Activated CD4-positive, alpha-beta T cell treated with anti-CD3 and anti-CD28 coated beads, Interleukin-2, amount 10 ng/mL, durations not matched to agents 7 days and 5 days (primary cell): ENCODE measurements around the gene RACK1. TPM values are rescaled to one million over a fixed set of nuclear protein-coding genes. Genes with fewer than 3 reads are reported as not detected.
"Not testable (repeated sequence)": the region's sequence is repeated elsewhere in the genome, so short reads cannot be mapped to it uniquely, and the experiment has no call there.

Experiments used
- CTCF ChIA-PET: fragments of 350-600 bp; sonication (Branson Sonifier 250); formaldehyde crosslinking; loops from one replicate; lab custom pipeline; 2021; ENCODE audit warnings: antibody characterized with exemption; lab: Charles Lee
- POLR2A ChIA-PET: fragments of 350-600 bp; sonication (Branson Sonifier 250); formaldehyde crosslinking; loops from one replicate; lab custom pipeline; 2021; ENCODE audit warnings: antibody characterized with exemption; lab: Charles Lee
- DNase-seq: peaks from one replicate; pipeline ENCODE4 v3.0.0-alpha.2; 2020
- H3K27ac Mint-ChIP-seq: one replicate; pipeline ENCODE4 v1.8.0; 2021; ENCODE audit warnings: mild to moderate bottlenecking, moderate library complexity, mixed read lengths
- H3K27me3 Mint-ChIP-seq: one replicate; pipeline ENCODE4 v1.8.0; 2021; ENCODE audit warnings: mixed read lengths
- H3K36me3 Mint-ChIP-seq: one replicate; pipeline ENCODE4 v1.8.0; 2021; ENCODE audit warnings: low read depth, mixed read lengths
- H3K4me1 Mint-ChIP-seq: one replicate; pipeline ENCODE4 v1.8.0; 2021; ENCODE audit warnings: mixed read lengths
- H3K4me3 Mint-ChIP-seq: one replicate; pipeline ENCODE4 v1.8.0; 2021; ENCODE audit warnings: mild to moderate bottlenecking, moderate library complexity, mixed read lengths
- H3K9me3 Mint-ChIP-seq: one replicate; pipeline ENCODE4 v1.8.0; 2021; ENCODE audit warnings: mixed read lengths
- total RNA-seq, 2 experiments: library from RNA; stranded (reverse); gene quantifications; one replicate each; pipeline ENCODE4 v1.2.3, GENCODE V29; 2021

RACK1 gene
- 1,000 to 10,000 TPM; 1,823 to 2,207 TPM for total RNA-seq

- peaks cover 63% of the 10 kb centered on the region for H3K36me3 Mint-ChIP-seq
- peak within 1 kb of the TSS; percentile 98 for H3K4me3 Mint-ChIP-seq
These were observed at the start of gene RACK1 for GRCh38 chr5:181243564-181244343. RACK1 (minus strand) TSS chr5:181243906; CDS start chr5:181243800, 106 bp downstream.

GRCh38 chr5:181287331-181287730 is 43.6 kb upstream of the RACK1 start:
- H3K4me3 Mint-ChIP-seq, H3K4me1 Mint-ChIP-seq, H3K36me3 Mint-ChIP-seq, H3K27ac Mint-ChIP-seq, CTCF ChIA-PET, DNase-seq, POLR2A ChIA-PET, H3K9me3 Mint-ChIP-seq, H3K27me3 Mint-ChIP-seq: not testable (repeated sequence)

More at GRCh38 chr5:181243564-181244343, at the start of gene RACK1:
- peak; percentile 93 for DNase-seq
- H3K27me3 Mint-ChIP-seq, result no peaks in the 10 kb centered on the region
- peaks cover 65% of the 10 kb centered on the region for H3K4me1 Mint-ChIP-seq
- CTCF ChIA-PET, result interaction anchor here (1.0 to 1.7 kb wide), 6 partner anchors 8 to 59 kb away, joined by 3 to 8 read pairs (median 4); partner anchors contain the start of gene TRIM41
- no peaks in the 10 kb centered on the region for H3K9me3 Mint-ChIP-seq
- POLR2A ChIA-PET, result interaction anchor here (0.7 to 1.0 kb wide), 2 partner anchors 11 to 20 kb away, joined by 3 to 4 read pairs; partner anchors contain the start of gene TRIM41
- H3K27ac Mint-ChIP-seq, result peak within 1 kb of the TSS; percentile 98

- H3K27ac Mint-ChIP-seq, H3K9me3 Mint-ChIP-seq, DNase-seq, CTCF ChIA-PET, H3K4me1 Mint-ChIP-seq, POLR2A ChIA-PET, H3K4me3 Mint-ChIP-seq, H3K27me3 Mint-ChIP-seq, H3K36me3 Mint-ChIP-seq: not testable (repeated sequence)
These were observed 42.4 kb upstream of the RACK1 start for GRCh38 chr5:181285962-181286705.

GRCh38 chr5:181283841-181284755 is 40.4 kb upstream of the RACK1 start:
- CTCF ChIA-PET, result not testable (repeated sequence)

GRCh38 chr5:181283347-181283746 is 39.6 kb upstream of the RACK1 start:
- Mint-ChIP-seq H3K27ac (no peak overlapping the region), H3K4me3 (no peak overlapping the region), H3K36me3 (no peaks in the 10 kb centered on the region), H3K4me1 (no peaks in the 10 kb centered on the region), H3K9me3 (no peaks in the 10 kb centered on the region), H3K27me3 (no peaks in the 10 kb centered on the region)
- DNase-seq, result no peak
- ChIA-PET CTCF (no interaction called here), POLR2A (no interaction called here)

More at GRCh38 chr5:181283841-181284755, 40.4 kb upstream of the RACK1 start:
- DNase-seq, H3K27me3 Mint-ChIP-seq, H3K36me3 Mint-ChIP-seq, POLR2A ChIA-PET, H3K4me3 Mint-ChIP-seq, H3K4me1 Mint-ChIP-seq, H3K27ac Mint-ChIP-seq, H3K9me3 Mint-ChIP-seq: not testable (repeated sequence)

GRCh38 chr5:181282874-181283273 is 39.2 kb upstream of the RACK1 start:
- no peak for DNase-seq
- CTCF ChIA-PET, result no interaction called here
- Mint-ChIP-seq H3K4me3 (no peak overlapping the region), H3K9me3 (no peaks in the 10 kb centered on the region), H3K27me3 (no peaks in the 10 kb centered on the region), H3K27ac (no peak overlapping the region), H3K4me1 (no peaks in the 10 kb centered on the region), H3K36me3 (no peaks in the 10 kb centered on the region)
- POLR2A ChIA-PET, result no interaction called here

- H3K4me1 Mint-ChIP-seq, POLR2A ChIA-PET, H3K27ac Mint-ChIP-seq, H3K36me3 Mint-ChIP-seq, H3K4me3 Mint-ChIP-seq, CTCF ChIA-PET, DNase-seq, H3K27me3 Mint-ChIP-seq, H3K9me3 Mint-ChIP-seq: not testable (repeated sequence)
These were observed 38.7 kb upstream of the RACK1 start for GRCh38 chr5:181282415-181282814.

- CTCF ChIA-PET, result no interaction called here
- Mint-ChIP-seq H3K27ac (no peak overlapping the region), H3K27me3 (no peaks in the 10 kb centered on the region), H3K4me3 (no peak overlapping the region), H3K36me3 (no peaks in the 10 kb centered on the region), H3K9me3 (no peaks in the 10 kb centered on the region), H3K4me1 (no peaks in the 10 kb centered on the region)
- POLR2A ChIA-PET, result no interaction called here
- no peak for DNase-seq
These were observed 38.2 kb upstream of the RACK1 start for GRCh38 chr5:181281984-181282316.

- Mint-ChIP-seq H3K4me1 (no peaks in the 10 kb centered on the region), H3K36me3 (no peaks in the 10 kb centered on the region), H3K27ac (no peak overlapping the region), H3K27me3 (no peaks in the 10 kb centered on the region), H3K9me3 (no peaks in the 10 kb centered on the region), H3K4me3 (no peak overlapping the region)
- DNase-seq, result no peak
- POLR2A ChIA-PET, result no interaction called here
- CTCF ChIA-PET, result no interaction called here
These were observed 37.6 kb upstream of the RACK1 start for GRCh38 chr5:181281077-181281983.

- ChIA-PET CTCF (no interaction called here), POLR2A (no interaction called here)
- Mint-ChIP-seq H3K27me3 (no peaks in the 10 kb centered on the region), H3K9me3 (no peaks in the 10 kb centered on the region), H3K36me3 (no peaks in the 10 kb centered on the region), H3K27ac (no peak overlapping the region), H3K4me3 (no peak overlapping the region), H3K4me1 (no peaks in the 10 kb centered on the region)
- DNase-seq, result no peak
These were observed 36.6 kb upstream of the RACK1 start for GRCh38 chr5:181280251-181280762.

- H3K4me1 Mint-ChIP-seq, H3K9me3 Mint-ChIP-seq, H3K36me3 Mint-ChIP-seq, H3K4me3 Mint-ChIP-seq, POLR2A ChIA-PET, H3K27me3 Mint-ChIP-seq, DNase-seq, H3K27ac Mint-ChIP-seq: not testable (repeated sequence)
- CTCF ChIA-PET, result interaction anchor here (1.5 kb wide), 1 partner anchor 13 kb away, joined by 3 read pairs; the partner anchor contains the start of gene TRIM52
These were observed 29.7 kb upstream of the RACK1 start for GRCh38 chr5:181273433-181273744.

GRCh38 chr5:181271081-181271480 is 27.4 kb upstream of the RACK1 start:
- POLR2A ChIA-PET, result no interaction called here
- CTCF ChIA-PET, result no interaction called here

More at GRCh38 chr5:181271081-181271480, 27.4 kb upstream of the RACK1 start:
- H3K27ac Mint-ChIP-seq, result no peak overlapping the region
- H3K9me3 Mint-ChIP-seq, result no peaks in the 10 kb centered on the region
- no peak for DNase-seq
- no peaks in the 10 kb centered on the region for H3K36me3 Mint-ChIP-seq
- no peaks in the 10 kb centered on the region for H3K4me1 Mint-ChIP-seq
- no peaks in the 10 kb centered on the region for H3K27me3 Mint-ChIP-seq
- no peak overlapping the region for H3K4me3 Mint-ChIP-seq
